HCT116 (cell line): ENCODE measurements around the gene CD40. TPM values are rescaled to one million over a fixed set of nuclear protein-coding genes. Genes with fewer than 3 reads are reported as not detected.
A peak's percentile ranks its signal among the peaks of the same experiment; 100 is the strongest.

Source experiments
- ATAC-seq: fragments of 200-7000 bp; cut with Tn5 transposase; 2 replicates; pipeline ENCODE4 v1.9.1; 2020; ENCODE audit warnings: mild to moderate bottlenecking, moderate library complexity
- BruUV-seq: library from RNA; stranded (reverse); fragments of 400-500 nt; replicated peaks from 2 replicates; lab custom pipeline; 2021; lab: Mats Ljungman, UMichigan
- CTCF ChIA-PET: fragments of 300-600 bp; sonication (Branson Sonifier 250); formaldehyde crosslinking; loops from one replicate; lab custom pipeline; 2021; ENCODE audit warnings: antibody characterized with exemption; lab: Charles Lee
- POLR2A ChIA-PET: fragments of 300-600, 350-600 bp; sonication (Branson Sonifier 250); formaldehyde crosslinking; loops from one replicate; lab custom pipeline; 2021; ENCODE audit warnings: antibody characterized with exemption; lab: Charles Lee
- RAD21 ChIA-PET, 2 experiments: fragments of 300-600 bp; sonication (Branson Sonifier 250); formaldehyde crosslinking; loops; one replicate each; lab custom pipeline; 2023; ENCODE audit warnings: low total read pairs in 2 of 2; ENCODE audit not compliant: uncharacterized antibody in 2 of 2, unreplicated experiment in 2 of 2, low non-redundant PET in 1 of 2; lab: Charles Lee
- DNase-seq: peaks from one replicate; pipeline ENCODE4 v3.0.0-alpha.2; 2010; ENCODE audit warnings: low read depth, low spot score
- H2AFZ ChIP-seq: fragments of 200-600 bp; shearing (Covaris generic), sonication (generic); 2 replicates; pipeline ENCODE4 v1.6.1; 2017; ENCODE audit warnings: low read depth, mixed run types, mixed read lengths, antibody characterized with exemption, low read length; ENCODE audit not compliant: poor library complexity, severe bottlenecking
- H3K27ac ChIP-seq: 2 replicates; pipeline ENCODE4 v1.5.1; 2012; ENCODE audit warnings: low read depth, low read length
- H3K27me3 ChIP-seq: fragments of 200-600 bp; sonication (generic); 2 replicates; pipeline ENCODE4 v1.6.1; 2016; ENCODE audit warnings: mixed run types, low read length, mixed read lengths; ENCODE audit not compliant: insufficient read depth
- H3K36me3 ChIP-seq, 2 experiments: fragments of 200-500 bp in 1 of 2; fragments of 200-600 bp in 1 of 2; sonication (Bioruptor generic) in 1 of 2; sonication (generic) in 1 of 2; 2 replicates each; pipeline versions ENCODE4 v1.5.1 to v1.6.1; 2014 to 2016; ENCODE audit warnings: low read length in 2 of 2, inconsistent platforms in 1 of 2, mixed read lengths in 1 of 2, mixed run types in 1 of 2; ENCODE audit not compliant: insufficient read depth in 2 of 2, control insufficient read depth in 1 of 2
- H3K4me1 ChIP-seq, 2 experiments: fragments of 200-600 bp in 1 of 2; sonication (generic) in 1 of 2; 2 replicates each; pipeline versions ENCODE4 v1.5.1 to v1.6.1; 2012 to 2017; ENCODE audit warnings: low read length in 2 of 2, inconsistent platforms in 1 of 2, mild to moderate bottlenecking in 1 of 2, mixed read lengths in 1 of 2, mixed run types in 1 of 2, moderate library complexity in 1 of 2; ENCODE audit not compliant: insufficient read depth in 2 of 2, control insufficient read depth in 1 of 2
- H3K4me2 ChIP-seq: fragments of 200-600 bp; sonication (generic); 2 replicates; pipeline ENCODE4 v1.6.1; 2017; ENCODE audit warnings: mixed run types, low read length, mixed read lengths
- H3K4me3 ChIP-seq, 2 experiments: fragments of 200-600 bp in 1 of 2; sonication (generic) in 1 of 2; replicated peaks in 1 of 2; 2 replicates each; pipeline ENCODE4 v1.5.1; 2011 to 2016; ENCODE audit warnings: low read length in 2 of 2, control low read depth in 1 of 2, low read depth in 1 of 2, mild to moderate bottlenecking in 1 of 2, mixed read lengths in 1 of 2, mixed run types in 1 of 2
- H3K79me2 ChIP-seq: fragments of 200-600 bp; sonication (generic); 2 replicates; pipeline ENCODE4 v1.6.1; 2017; ENCODE audit warnings: mild to moderate bottlenecking, mixed run types, low read length, moderate library complexity, mixed read lengths; ENCODE audit not compliant: insufficient read depth
- H3K9ac ChIP-seq: fragments of 200-600 bp; sonication (generic); 2 replicates; pipeline ENCODE4 v1.6.1; 2016; ENCODE audit warnings: low read length, mixed read lengths
- H3K9me2 ChIP-seq: fragments of 200-600 bp; sonication (generic), shearing (Covaris generic); 2 replicates; pipeline ENCODE4 v1.6.1; 2017; ENCODE audit warnings: mixed run types, mild to moderate bottlenecking, moderate library complexity; ENCODE audit not compliant: insufficient read depth
- H3K9me3 ChIP-seq, 2 experiments: fragments of 200-500 bp in 1 of 2; fragments of 200-600 bp in 1 of 2; sonication (Bioruptor generic) in 1 of 2; sonication (generic) in 1 of 2; 2 replicates each; pipeline ENCODE4 v1.6.1; 2014 to 2017; ENCODE audit warnings: low read length in 2 of 2, mixed read lengths in 2 of 2, inconsistent platforms in 1 of 2, low read depth in 1 of 2, mild to moderate bottlenecking in 1 of 2, mixed run types in 1 of 2, moderate library complexity in 1 of 2; ENCODE audit not compliant: control insufficient read depth in 1 of 2, insufficient read depth in 1 of 2
- H4K20me1 ChIP-seq: fragments of 200-600 bp; sonication (generic), shearing (Covaris generic); 2 replicates; pipeline ENCODE4 v1.6.1; 2017; ENCODE audit warnings: mixed run types, mild to moderate bottlenecking, moderate library complexity; ENCODE audit not compliant: insufficient read depth
- ATF3 ChIP-seq: IDR thresholded peaks from 2 replicates; pipeline ENCODE4 v1.6.1; 2012
- CBX3 ChIP-seq: IDR thresholded peaks from 2 replicates; pipeline ENCODE4 v1.6.1; 2012; ENCODE audit warnings: low read depth
- CEBPB ChIP-seq: IDR thresholded peaks from 2 replicates; pipeline ENCODE4 v1.6.1; 2012; ENCODE audit warnings: low read depth
- CTCF ChIP-seq, 3 experiments: fragments of 200-600 bp in 1 of 3; sonication (generic) in 1 of 3; IDR thresholded peaks in 2 of 3; conservative IDR thresholded peaks in 1 of 3; 2 replicates each; pipeline ENCODE4 v1.5.1; 2012 to 2017; ENCODE audit warnings: low read depth in 2 of 3, low read length in 2 of 3, antibody characterized with exemption in 1 of 3, borderline replicate concordance in 1 of 3, control low read depth in 1 of 3, mild to moderate bottlenecking in 1 of 3, mixed read lengths in 1 of 3, mixed run types in 1 of 3, moderate library complexity in 1 of 3; ENCODE audit not compliant: insufficient read depth in 1 of 3
- EGR1 ChIP-seq: IDR thresholded peaks from 2 replicates; pipeline ENCODE4 v1.6.1; 2012; ENCODE audit warnings: low read depth
- EZH2phosphoT487 ChIP-seq: fragments of 200-600 bp; IDR thresholded peaks from 2 replicates; pipeline ENCODE4 v1.6.1; 2018; ENCODE audit warnings: antibody characterized with exemption, borderline replicate concordance
- FOSL1 ChIP-seq: IDR thresholded peaks from 2 replicates; pipeline ENCODE4 v1.6.1; 2012; ENCODE audit warnings: low read depth
- JUND ChIP-seq: IDR thresholded peaks from 2 replicates; pipeline ENCODE4 v1.6.1; 2012
- POLR2AphosphoS5 ChIP-seq: IDR thresholded peaks from 2 replicates; pipeline ENCODE4 v1.6.1; 2011; ENCODE audit warnings: mild to moderate bottlenecking, low read depth, low read length, moderate library complexity
- RAD21 ChIP-seq: IDR thresholded peaks from 2 replicates; pipeline ENCODE4 v1.6.1; 2012; ENCODE audit warnings: low read depth, mild to moderate bottlenecking
- SRF ChIP-seq: IDR thresholded peaks from 2 replicates; pipeline ENCODE4 v1.6.1; 2012; ENCODE audit warnings: low read depth
- TCF7L2 ChIP-seq: IDR thresholded peaks from 2 replicates; pipeline ENCODE4 v1.7.0; 2011; ENCODE audit warnings: borderline replicate concordance, inconsistent platforms; ENCODE audit not compliant: insufficient read depth, insufficient read length; ENCODE audit errors: extremely low read depth
- YY1 ChIP-seq: IDR thresholded peaks from 2 replicates; pipeline ENCODE4 v1.6.1; 2011; ENCODE audit warnings: low read length, low read depth, moderate library complexity, mild to moderate bottlenecking; ENCODE audit not compliant: insufficient replicate concordance; ENCODE audit errors: extremely low read depth
- ZNF274 ChIP-seq: fragments of 200-500 bp; sonication (Bioruptor generic); IDR thresholded peaks from 2 replicates; pipeline ENCODE4 v1.6.1; 2014; ENCODE audit warnings: mild to moderate bottlenecking, low read depth, low read length, inconsistent platforms
- intact Hi-C: fragments of 100-400 bp; cut with micrococcal nuclease; formaldehyde crosslinking; loops from 2 replicates; pipeline ENCODE4 v1.10.0; 2022
- total RNA-seq: library from RNA; stranded (reverse); gene quantifications from one replicate; pipeline ENCODE4 v1.2.1, GENCODE V29; 2021; ENCODE audit not compliant: unreplicated experiment
- TF ChIP-seq, protein P1 (sequence below): IDR thresholded peaks from 2 replicates; pipeline ENCODE4 v1.6.1; 2012; ENCODE audit warnings: low read depth
- TF ChIP-seq, protein P2 (sequence below): IDR thresholded peaks from 2 replicates; pipeline ENCODE4 v1.6.1; 2012
- TF ChIP-seq, protein P3 (sequence below): IDR thresholded peaks from 2 replicates; pipeline ENCODE4 v1.6.1; 2011; ENCODE audit warnings: mild to moderate bottlenecking, low read length, moderate library complexity; ENCODE audit not compliant: insufficient replicate concordance; ENCODE audit errors: extremely low read depth

CD40 gene
- total RNA-seq, 1 experiment from 2014 or later, result 21.3 TPM

DNA sequence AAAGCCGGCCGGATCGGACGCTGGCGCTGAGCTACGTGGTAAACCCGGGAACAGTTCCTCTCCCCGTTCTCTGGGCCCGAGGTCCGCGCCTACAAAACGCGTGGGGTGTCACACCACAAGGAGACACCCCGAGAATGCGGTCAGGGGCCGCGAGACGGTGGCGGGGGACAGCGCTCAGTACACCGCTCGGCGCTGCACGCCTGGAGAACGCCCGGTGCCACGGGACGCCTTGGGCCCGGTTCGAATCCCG is 29.0 kb upstream of the CD40 start:
- Histone ChIP-seq H3K9me2 (no peaks in the 10 kb centered on the region), H3K9me3 (no peaks in the 10 kb centered on the region), H3K27me3 (no peaks in the 10 kb centered on the region), H3K9ac (peak overlapping the region; percentile 92), H3K4me3 (peak overlapping the region; percentile 84 to 93), H4K20me1 (peaks cover 25% of the 10 kb centered on the region; the same call in 1 of the 2 replicates), H3K79me2 (peaks cover 54% of the 10 kb centered on the region), H3K4me1 (peaks cover 28 to 50% of the 10 kb centered on the region in 2 experiments), H3K4me2 (peak overlapping the region; percentile 79), H3K27ac (peak overlapping the region; percentile 95), H2AFZ (no peak overlapping the region), H3K36me3 (no peaks in the 10 kb centered on the region)
- ChIA-PET CTCF (interaction anchor here (1.6 to 2.4 kb wide), 2 partner anchors 75 to 119 kb away, joined by 4 to 12 read pairs; no protein-coding TSS in a partner anchor), RAD21 (no interaction called here), POLR2A (no interaction called here)
- TF ChIP-seq SRF (no peak), ATF3 (no peak), POLR2AphosphoS5 (no peak), YY1 (no peak), EZH2phosphoT487 (no peak), CBX3 (no peak), EGR1 (no peak), ZNF274 (no peak), JUND (no peak), CEBPB (no peak), RAD21 (no peak), TCF7L2 (no peak), FOSL1 (no peak), CTCF (IDR thresholded peaks at IDR 0.05 in 2 of 3, conservative IDR thresholded peaks at IDR 0.05 in 1 of 3; ENCODE audit: borderline replicate concordance in 1 of 3, insufficient read depth in 1 of 3, low read depth in 2 of 3, low read length in 2 of 3) (no peak)
- TF ChIP-seq, protein P1, sequence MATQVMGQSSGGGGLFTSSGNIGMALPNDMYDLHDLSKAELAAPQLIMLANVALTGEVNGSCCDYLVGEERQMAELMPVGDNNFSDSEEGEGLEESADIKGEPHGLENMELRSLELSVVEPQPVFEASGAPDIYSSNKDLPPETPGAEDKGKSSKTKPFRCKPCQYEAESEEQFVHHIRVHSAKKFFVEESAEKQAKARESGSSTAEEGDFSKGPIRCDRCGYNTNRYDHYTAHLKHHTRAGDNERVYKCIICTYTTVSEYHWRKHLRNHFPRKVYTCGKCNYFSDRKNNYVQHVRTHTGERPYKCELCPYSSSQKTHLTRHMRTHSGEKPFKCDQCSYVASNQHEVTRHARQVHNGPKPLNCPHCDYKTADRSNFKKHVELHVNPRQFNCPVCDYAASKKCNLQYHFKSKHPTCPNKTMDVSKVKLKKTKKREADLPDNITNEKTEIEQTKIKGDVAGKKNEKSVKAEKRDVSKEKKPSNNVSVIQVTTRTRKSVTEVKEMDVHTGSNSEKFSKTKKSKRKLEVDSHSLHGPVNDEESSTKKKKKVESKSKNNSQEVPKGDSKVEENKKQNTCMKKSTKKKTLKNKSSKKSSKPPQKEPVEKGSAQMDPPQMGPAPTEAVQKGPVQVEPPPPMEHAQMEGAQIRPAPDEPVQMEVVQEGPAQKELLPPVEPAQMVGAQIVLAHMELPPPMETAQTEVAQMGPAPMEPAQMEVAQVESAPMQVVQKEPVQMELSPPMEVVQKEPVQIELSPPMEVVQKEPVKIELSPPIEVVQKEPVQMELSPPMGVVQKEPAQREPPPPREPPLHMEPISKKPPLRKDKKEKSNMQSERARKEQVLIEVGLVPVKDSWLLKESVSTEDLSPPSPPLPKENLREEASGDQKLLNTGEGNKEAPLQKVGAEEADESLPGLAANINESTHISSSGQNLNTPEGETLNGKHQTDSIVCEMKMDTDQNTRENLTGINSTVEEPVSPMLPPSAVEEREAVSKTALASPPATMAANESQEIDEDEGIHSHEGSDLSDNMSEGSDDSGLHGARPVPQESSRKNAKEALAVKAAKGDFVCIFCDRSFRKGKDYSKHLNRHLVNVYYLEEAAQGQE, result no peak
- TF ChIP-seq, protein P2, sequence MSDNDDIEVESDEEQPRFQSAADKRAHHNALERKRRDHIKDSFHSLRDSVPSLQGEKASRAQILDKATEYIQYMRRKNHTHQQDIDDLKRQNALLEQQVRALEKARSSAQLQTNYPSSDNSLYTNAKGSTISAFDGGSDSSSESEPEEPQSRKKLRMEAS, result no peak
- TF ChIP-seq, protein P3, sequence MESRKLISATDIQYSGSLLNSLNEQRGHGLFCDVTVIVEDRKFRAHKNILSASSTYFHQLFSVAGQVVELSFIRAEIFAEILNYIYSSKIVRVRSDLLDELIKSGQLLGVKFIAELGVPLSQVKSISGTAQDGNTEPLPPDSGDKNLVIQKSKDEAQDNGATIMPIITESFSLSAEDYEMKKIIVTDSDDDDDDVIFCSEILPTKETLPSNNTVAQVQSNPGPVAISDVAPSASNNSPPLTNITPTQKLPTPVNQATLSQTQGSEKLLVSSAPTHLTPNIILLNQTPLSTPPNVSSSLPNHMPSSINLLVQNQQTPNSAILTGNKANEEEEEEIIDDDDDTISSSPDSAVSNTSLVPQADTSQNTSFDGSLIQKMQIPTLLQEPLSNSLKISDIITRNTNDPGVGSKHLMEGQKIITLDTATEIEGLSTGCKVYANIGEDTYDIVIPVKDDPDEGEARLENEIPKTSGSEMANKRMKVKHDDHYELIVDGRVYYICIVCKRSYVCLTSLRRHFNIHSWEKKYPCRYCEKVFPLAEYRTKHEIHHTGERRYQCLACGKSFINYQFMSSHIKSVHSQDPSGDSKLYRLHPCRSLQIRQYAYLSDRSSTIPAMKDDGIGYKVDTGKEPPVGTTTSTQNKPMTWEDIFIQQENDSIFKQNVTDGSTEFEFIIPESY, result no peak
- no TSS peak for BruUV-seq
- no peak for DNase-seq
- intact Hi-C loops, result no loop called here
- peak; percentile 64 for ATAC-seq
